ENCODE results near the gene ACTR10.

The ACTR10 gene

DNA sequence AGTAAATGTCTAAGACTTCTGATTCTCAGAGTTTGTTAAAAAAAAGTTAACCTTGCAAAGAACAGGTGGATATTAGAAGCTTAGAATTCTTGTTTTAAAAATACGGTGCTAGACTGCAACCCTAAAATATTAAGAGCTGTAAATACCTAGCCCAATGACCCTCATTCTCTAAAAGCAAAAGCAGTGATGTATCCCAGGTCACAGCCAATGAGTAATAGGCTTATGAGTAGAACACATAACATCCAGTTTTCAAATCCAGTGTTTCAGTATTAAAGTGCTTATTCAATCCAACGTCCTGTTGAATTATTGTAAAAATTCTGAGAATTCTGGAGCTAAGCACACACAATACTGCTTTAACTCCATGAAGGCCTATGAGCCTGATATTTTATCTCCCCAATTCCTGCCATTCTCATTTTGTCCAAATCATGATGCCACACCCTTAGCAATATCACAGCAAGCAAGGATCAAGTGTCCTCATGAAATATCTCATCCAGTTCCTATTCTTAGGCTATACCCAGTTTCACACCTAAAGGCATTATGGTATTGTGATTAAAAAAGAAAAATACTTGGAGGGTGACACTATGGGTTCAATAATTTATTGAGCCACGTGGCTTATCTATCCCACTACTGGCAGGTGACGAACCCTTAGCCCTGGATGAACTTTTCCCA lies 83.1 kb downstream of the ACTR10 start:
- no peak for DNase-seq

DNA sequence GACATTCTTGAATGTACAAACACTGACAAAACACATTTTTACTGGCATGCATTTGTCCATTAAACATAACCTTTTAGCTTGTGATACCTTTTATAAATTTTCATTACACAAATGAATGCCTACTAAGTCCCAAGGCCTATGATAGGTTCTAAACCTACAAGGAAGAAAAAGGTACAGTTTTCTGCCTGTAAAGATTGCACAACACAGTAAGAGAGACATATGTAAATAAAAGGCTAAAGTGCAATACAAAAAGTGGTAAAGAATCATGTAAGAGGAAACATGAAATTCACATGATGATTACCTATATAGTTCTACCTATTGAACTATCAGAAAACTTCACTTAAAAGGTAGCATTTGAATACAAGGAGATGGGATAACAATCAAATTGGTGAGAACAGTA lies 83.8 kb downstream of the ACTR10 start:
- DNase-seq: no peak

DNA sequence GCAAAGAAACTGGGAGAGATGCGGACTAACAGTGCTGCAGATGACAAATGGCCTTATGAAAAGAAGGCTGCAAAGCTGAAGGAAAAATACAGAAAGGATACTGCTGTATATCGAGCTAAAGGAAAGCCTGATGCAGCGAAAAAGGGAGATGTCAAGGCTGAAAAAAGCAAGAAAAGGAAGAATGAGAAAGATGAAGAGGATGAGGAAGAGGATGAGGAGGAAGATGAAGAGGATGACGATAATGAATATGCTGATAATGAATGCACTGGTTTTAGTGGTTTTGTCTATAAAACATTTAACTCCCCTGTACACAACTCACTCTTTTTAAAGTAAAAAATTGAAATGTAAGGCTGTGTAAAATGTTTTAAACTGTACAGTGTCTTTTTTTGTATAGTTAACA lies 85.2 kb downstream of the ACTR10 start:
- no peak for DNase-seq
